NCI-H524 treated with DMSO at 0.1 percent for 48 hours (cell line): ENCODE data around the gene RFPL1.
"Not testable (repeated sequence)": the region's sequence is repeated elsewhere in the genome, so short reads cannot be mapped to it uniquely, and the experiment has no call there.

Experiments used
- DNase-seq: peaks from one replicate; lab custom pipeline; 2025; lab: John Stamatoyannopoulos, UW

The RFPL1 gene

DNA sequence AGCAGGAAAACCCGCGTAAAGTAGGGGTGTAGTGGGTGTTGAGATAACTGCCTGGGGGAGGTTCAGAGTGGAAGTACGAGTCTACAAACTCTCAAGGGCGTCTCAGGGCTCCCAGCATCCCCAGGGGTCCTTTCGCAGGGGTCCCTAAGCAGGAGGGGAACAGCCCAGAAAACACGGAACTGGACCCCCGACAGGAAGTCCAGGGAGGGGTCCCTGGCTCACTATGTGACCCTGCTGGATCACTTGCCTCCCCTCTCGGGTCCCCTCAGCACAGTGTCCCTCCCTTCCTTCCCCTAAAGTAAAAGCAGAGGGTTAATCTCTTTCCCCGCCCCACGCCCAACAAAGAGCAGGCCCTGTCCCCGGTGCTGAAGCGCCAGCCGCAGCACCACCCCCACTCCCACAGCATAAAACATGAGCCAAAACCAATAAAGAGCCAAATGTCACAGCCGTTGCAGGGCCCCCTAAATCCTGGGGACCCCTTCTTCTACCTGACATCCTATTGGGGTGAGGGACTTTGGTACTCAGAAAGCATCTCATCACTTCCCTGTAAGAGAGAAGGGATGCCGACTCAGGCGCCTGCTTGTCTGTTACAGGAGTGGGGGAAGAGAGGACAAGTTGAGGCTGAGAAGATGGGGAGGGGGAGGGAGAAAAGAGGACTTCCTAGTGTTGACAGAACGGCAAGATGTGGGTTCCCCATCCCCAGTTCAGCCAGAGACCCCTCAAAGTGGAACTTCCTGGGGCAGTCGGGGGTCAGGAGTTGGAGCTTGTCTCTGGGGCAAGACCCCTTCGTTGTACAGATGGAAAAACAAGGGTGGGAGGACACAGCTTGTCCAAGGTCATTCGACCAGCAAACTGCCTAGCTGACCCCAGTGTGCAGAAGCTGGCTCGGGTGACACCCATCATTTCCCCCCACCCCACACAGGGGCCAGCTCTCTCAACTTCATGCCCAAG is 40.2 kb downstream of the RFPL1 start:
- DNase-seq: no peak

DNA sequence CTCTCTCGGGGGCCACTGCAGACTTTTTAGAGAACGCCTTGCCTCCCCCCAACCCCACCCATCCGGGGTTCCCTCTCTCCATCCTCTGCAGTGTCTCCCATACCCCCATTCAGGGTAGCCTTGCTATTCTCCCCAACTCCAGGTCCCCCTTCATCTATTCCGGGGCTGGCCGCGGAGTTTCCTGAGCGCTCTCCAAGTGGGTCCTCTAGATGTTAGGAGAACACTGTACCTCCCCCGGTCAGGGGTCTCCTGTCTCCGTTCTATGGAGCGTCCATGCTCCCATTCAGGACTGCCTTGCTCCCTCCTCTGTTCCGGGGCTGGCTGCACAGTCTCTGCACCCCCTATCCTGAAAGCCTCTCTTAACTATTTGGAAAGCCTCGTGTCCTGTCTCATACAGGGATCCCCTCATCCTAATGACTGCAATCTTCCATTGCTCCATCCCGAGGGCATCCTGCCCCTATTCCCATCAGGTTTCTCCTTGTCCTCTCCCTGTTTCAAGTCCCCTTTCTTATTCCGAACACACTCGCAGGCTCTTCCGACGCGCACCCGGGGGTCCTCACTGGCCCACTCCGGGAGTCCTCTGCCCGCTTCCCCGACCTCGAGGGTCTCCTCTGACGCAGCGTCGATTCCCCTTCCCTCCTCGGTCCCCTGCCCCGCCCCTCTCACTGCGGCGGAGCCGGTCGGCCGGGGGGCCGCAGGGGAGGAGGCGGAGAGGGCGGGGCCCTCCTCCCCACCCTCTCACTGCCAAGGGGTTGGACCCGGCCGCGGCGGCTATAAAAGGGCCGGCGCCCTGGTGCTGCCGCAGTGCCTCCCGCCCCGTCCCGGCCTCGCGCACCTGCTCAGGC is 41.3 kb downstream of the RFPL1 start, which contains the start of gene NEFH:
TSS of gene NEFH (plus strand) at position 802 of the 845 bp plus-strand sequence. CDS start 45 bp downstream, outside the sequence.
- no peak for DNase-seq

DNA sequence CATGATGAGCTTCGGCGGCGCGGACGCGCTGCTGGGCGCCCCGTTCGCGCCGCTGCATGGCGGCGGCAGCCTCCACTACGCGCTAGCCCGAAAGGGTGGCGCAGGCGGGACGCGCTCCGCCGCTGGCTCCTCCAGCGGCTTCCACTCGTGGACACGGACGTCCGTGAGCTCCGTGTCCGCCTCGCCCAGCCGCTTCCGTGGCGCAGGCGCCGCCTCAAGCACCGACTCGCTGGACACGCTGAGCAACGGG is 41.8 kb downstream of the RFPL1 start:
- no peak for DNase-seq

DNA sequence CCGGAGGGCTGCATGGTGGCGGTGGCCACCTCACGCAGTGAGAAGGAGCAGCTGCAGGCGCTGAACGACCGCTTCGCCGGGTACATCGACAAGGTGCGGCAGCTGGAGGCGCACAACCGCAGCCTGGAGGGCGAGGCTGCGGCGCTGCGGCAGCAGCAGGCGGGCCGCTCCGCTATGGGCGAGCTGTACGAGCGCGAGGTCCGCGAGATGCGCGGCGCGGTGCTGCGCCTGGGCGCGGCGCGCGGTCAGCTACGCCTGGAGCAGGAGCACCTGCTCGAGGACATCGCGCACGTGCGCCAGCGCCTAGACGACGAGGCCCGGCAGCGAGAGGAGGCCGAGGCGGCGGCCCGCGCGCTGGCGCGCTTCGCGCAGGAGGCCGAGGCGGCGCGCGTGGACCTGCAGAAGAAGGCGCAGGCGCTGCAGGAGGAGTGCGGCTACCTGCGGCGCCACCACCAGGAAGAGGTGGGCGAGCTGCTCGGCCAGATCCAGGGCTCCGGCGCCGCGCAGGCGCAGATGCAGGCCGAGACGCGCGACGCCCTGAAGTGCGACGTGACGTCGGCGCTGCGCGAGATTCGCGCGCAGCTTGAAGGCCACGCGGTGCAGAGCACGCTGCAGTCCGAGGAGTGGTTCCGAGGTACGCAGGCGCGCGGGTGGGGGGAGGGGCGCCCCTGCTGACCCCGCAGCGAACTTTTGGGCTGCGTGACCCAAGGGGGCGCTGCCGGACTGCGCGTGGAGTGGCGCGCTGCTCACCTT is 42.3 kb downstream of the RFPL1 start:
- DNase-seq: no peak

DNA sequence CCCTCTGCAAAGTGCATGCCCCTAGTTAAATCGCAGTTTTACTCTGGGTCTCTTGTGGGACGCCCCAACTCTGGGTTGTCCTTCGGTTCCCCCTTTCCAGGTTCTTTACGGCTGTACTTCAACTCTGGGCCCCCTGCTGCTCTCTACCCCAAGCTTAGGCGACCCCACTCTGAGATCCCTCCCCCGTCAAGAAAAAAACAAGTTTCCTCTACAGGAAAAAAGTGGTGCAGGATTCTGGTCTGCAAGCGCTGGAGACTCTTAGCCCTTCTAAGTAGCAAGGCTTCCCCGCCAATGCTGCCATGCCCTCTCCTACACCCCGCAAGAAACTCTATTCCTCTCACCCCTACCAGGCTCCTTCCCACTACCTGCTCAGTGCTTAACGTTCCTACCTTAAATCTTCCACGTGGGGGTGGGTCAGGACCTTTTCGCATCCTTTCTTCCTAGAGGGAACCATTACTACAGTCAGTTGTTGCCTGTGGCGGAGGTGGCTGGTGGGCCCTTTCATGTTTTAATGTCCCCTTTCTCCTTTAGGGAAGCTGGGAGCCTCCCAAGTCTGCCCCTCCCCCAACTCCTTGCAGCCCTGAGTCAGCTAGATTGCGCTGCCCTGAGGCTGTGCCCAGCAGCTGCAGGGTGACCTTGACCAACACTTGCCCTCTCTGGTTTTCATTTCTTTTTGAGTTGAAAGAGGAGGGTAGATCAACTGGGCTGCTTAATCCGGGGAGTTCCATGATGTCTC is 43.0 kb downstream of the RFPL1 start:
- no peak for DNase-seq

DNA sequence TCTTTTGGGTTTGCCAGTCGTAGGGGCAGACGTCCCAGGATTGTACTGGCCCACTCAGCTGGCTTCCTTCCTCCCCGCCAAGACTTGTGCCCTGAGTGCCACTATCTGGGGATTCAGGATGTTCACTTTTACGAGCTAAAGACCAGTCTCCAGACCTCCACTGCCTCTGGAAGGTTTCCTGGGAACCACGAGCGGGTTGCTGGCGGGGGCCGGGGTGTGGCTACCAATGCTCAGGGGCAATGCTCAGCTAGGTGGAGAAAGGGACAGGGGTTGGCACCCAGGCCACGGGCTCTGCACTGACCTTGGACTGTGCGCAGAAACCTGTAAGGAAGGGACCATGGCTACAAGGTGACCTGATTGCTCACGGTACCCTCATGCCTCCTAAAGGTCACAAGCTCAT is 43.9 kb downstream of the RFPL1 start:
- DNase-seq: no peak

DNA sequence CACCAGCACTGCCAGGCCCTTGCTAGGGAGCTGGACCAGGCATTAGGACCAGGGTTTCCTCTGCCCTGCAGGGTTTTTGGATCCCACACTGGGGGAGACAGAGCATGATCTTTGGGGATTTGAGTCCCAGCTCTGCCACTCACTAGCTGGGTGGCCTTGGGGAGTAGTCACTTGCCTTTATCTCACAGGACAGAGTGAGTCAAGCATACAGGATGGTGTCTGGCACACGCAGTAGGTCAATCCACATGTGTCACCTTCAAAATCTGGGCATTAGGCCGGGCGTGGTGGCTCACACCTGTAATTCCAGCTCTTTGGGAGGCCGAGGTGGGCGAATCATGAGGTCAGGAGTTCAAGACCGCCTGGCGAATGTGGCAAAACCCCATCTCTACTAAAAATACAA is 44.3 kb downstream of the RFPL1 start:
- no peak for DNase-seq

DNA sequence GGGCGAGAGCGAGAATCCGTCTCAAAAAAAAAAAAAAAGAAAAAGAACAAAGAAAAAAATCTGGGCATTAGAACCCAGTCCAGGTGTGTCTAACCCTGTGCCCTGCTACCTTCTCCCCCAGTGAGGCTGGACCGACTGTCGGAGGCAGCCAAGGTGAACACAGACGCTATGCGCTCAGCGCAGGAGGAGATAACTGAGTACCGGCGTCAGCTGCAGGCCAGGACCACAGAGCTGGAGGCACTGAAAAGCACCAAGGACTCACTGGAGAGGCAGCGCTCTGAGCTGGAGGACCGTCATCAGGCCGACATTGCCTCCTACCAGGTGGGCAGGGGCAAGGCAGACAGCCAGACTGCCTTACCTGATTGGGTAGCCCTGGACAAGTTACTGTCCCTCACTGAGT is 44.9 kb downstream of the RFPL1 start:
- no peak for DNase-seq

DNA sequence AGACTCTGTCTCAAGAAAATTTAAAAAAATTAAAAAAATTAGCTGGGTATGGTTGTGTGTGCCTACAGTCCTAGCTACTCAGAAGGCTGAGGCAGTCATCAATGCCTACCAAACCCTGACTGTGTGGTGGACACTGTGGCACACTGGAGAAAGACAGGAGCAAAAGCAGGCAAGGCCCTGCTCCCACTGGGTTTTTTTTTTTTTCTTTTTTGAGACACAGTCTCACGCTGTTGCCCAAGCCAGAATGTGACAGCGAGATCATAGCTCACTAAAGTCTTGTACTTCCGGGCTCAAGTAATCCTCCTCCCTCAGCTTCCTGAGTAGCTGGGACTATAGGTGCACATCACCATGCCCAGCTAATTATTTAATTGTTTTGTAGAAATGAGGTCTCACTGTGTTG is 46.3 kb downstream of the RFPL1 start:
- no peak for DNase-seq

DNA sequence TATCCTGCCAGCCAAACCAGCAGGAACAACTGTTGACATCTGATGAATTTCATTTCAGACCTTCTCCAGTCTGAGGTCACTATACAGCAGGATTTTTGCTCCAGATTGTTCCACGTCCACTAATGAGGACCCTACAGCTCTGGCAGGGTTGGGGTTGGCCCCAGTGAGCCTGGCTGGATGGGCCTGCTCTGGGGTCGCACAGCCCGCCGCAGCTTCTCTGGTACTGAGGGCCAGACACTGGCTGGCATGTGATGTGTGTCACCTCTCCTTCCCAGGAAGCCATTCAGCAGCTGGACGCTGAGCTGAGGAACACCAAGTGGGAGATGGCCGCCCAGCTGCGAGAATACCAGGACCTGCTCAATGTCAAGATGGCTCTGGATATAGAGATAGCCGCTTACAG is 47.1 kb downstream of the RFPL1 start:
- DNase-seq: no peak

DNA sequence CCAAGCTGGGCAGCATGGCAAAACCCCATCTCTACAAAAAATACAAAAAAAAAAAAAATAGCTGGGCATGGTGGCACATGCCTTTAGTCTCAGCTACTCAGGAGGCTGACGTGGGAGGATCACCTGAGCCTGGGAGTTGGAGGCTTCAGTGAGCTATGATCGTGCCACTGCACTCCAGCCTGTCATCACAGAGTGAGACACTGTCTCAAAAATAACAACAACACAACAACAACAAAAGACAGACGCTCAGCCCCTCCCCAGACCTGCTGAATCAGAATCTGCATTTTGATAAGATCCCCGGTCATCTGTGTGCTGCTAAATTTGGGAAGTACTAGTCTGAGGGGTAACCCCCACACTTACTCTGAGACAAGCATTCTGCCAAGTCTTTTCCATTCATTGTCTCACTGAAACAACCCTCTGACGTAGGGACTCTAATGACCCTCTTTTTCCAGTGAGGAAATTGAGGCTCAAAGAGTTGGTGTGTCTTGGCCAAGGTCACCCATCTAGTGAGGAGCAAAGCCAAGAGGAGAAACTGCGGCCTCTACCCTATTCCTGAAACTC is 49.1 kb downstream of the RFPL1 start:
- DNase-seq: no peak

DNA sequence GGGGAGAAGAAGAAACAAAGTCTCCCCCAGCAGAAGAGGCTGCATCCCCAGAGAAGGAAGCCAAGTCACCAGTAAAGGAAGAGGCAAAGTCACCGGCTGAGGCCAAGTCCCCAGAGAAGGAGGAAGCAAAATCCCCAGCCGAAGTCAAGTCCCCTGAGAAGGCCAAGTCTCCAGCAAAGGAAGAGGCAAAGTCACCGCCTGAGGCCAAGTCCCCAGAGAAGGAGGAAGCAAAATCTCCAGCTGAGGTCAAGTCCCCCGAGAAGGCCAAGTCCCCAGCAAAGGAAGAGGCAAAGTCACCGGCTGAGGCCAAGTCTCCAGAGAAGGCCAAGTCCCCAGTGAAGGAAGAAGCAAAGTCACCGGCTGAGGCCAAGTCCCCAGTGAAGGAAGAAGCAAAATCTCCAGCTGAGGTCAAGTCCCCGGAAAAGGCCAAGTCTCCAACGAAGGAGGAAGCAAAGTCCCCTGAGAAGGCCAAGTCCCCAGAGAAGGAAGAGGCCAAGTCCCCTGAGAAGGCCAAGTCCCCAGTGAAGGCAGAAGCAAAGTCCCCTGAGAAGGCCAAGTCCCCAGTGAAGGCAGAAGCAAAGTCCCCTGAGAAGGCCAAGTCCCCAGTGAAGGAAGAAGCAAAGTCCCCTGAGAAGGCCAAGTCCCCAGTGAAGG is 50.9 kb downstream of the RFPL1 start:
- DNase-seq: not testable (repeated sequence)

DNA sequence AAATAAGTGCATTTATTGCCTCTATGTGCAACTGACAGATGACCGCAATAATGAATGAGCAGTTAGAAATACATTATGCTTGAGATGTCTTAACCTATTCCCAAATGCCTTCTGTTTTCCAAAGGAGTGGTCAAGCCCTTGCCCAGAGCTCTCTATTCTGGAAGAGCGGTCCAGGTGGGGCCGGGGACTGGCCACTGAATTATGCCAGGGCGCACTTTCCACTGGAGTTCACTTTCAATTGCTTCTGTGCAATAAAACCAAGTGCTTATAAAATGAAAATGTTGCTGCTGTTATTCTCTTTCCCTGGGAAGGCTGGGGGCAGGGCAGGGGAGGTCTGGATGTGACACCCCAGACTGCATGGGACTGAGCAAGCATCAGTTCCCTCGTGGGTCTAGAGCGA is 52.6 kb downstream of the RFPL1 start:
- no peak for DNase-seq
